GM18873 (cell line): ENCODE measurements around the gene SNRPA.

Experiments
- ATAC-seq: cut with Tn5 transposase; IDR thresholded peaks from one replicate; pipeline ENCODE4 v1.9.1; 2021; ENCODE audit warnings: mild to moderate bottlenecking, moderate library complexity, moderate number of reproducible peaks; ENCODE audit not compliant: unreplicated experiment, low FRiP score

SNRPA gene

GRCh38 chr19:40798683-40799557 is 47.9 kb downstream of the SNRPA start, which contains the start of gene EGLN2:
Gene EGLN2, plus strand, starts transcription at chr19:40799191. Its CDS starts 1,382 bp downstream, at chr19:40800573.
- peak; percentile 69 for ATAC-seq

- ATAC-seq, result no peak
Observed at GRCh38 chr19:40799558-40800338, 48.7 kb downstream of the SNRPA start.

- no peak for ATAC-seq
Observed at GRCh38 chr19:40800339-40800996, 49.5 kb downstream of the SNRPA start.

GRCh38 chr19:40800997-40801377 is 50.0 kb downstream of the SNRPA start:
- ATAC-seq, result no peak

- no peak for ATAC-seq
Observed at GRCh38 chr19:40801426-40802299, 50.7 kb downstream of the SNRPA start.

- ATAC-seq, result no peak
Observed at GRCh38 chr19:40802300-40803169, 51.5 kb downstream of the SNRPA start.

- no peak for ATAC-seq
Observed at GRCh38 chr19:40803170-40803856, 52.3 kb downstream of the SNRPA start.

- no peak for ATAC-seq
Observed at GRCh38 chr19:40803857-40804782, 53.1 kb downstream of the SNRPA start.

GRCh38 chr19:40804783-40805242 is 53.8 kb downstream of the SNRPA start:
- ATAC-seq, result no peak

- no peak for ATAC-seq
Observed at GRCh38 chr19:40805258-40805868, 54.4 kb downstream of the SNRPA start.

- ATAC-seq, result no peak
Observed at GRCh38 chr19:40806423-40807146, 55.6 kb downstream of the SNRPA start.

GRCh38 chr19:40807147-40808020 is 56.4 kb downstream of the SNRPA start:
- ATAC-seq, result no peak

GRCh38 chr19:40808021-40808325 is 57.0 kb downstream of the SNRPA start:
- ATAC-seq, result no peak

GRCh38 chr19:40808497-40808896 is 57.5 kb downstream of the SNRPA start:
- ATAC-seq, result no peak

- ATAC-seq, result no peak
Observed at GRCh38 chr19:40809358-40810086, 58.5 kb downstream of the SNRPA start.
